ENCODE measurements around the gene PUS7L.
A peak's percentile ranks its signal among the peaks of the same experiment; 100 is the strongest.

PUS7L gene

GRCh38 chr12:43797561-43798217 lies 39.1 kb upstream of the PUS7L start:
- CTCF ChIA-PET = interaction anchor here (0.8 to 1.4 kb wide), 2 partner anchors 10 to 85 kb away, joined by 3 to 4 read pairs; no protein-coding TSS in a partner anchor
- DNase-seq = no peak
- peaks cover 4 to 64% (median 42%) of the 10 kb centered on the region in 4 experiments for H3K36me3 ChIP-seq (ENCODE audit: control insufficient read depth in 4 of 4, insufficient read depth in 4 of 4, low read length in 3 of 4)
- H3K4me1 ChIP-seq (ENCODE audit: control extremely low read depth in 1 of 4, control insufficient read depth in 4 of 4, insufficient read depth in 4 of 4, low read length in 3 of 4) = no peaks in the 10 kb centered on the region
- no peak overlapping the region for H3K4me3 ChIP-seq (ENCODE audit: control insufficient read depth in 1 of 7, extremely low read depth in 1 of 7, insufficient read depth in 4 of 7, low read depth in 2 of 7, low read length in 6 of 7)
- POLR2A ChIA-PET = no interaction called here
- no CpG with 5 or more reads among the region's 4 CpGs for WGBS (ENCODE audit: insufficient coverage)
- H3K9me3 ChIP-seq (ENCODE audit: control extremely low read depth in 1 of 5, control insufficient read depth in 4 of 5, insufficient read depth in 2 of 5, low read depth in 1 of 5, low read length in 4 of 5) = no peaks in the 10 kb centered on the region
- no peak overlapping the region for H3K27ac ChIP-seq (ENCODE audit: insufficient read depth in 1 of 2, low read depth in 1 of 2, low read length in 2 of 2, poor library complexity in 1 of 2, severe bottlenecking in 2 of 2)
- H3K27me3 ChIP-seq (replicated peaks in 2 of 5; ENCODE audit: control insufficient read depth in 4 of 5, insufficient read depth in 5 of 5, low read length in 4 of 5) = no peaks in the 10 kb centered on the region

- Histone ChIP-seq H3K27ac (ENCODE audit: insufficient read depth in 1 of 2, low read depth in 1 of 2, low read length in 2 of 2, poor library complexity in 1 of 2, severe bottlenecking in 2 of 2) (no peak overlapping the region), H3K27me3 (replicated peaks in 2 of 5; ENCODE audit: control insufficient read depth in 4 of 5, insufficient read depth in 5 of 5, low read length in 4 of 5) (no peaks in the 10 kb centered on the region), H3K9me3 (ENCODE audit: control extremely low read depth in 1 of 5, control insufficient read depth in 4 of 5, insufficient read depth in 2 of 5, low read depth in 1 of 5, low read length in 4 of 5) (no peaks in the 10 kb centered on the region), H3K4me1 (ENCODE audit: control extremely low read depth in 1 of 4, control insufficient read depth in 4 of 4, insufficient read depth in 4 of 4, low read length in 3 of 4) (no peaks in the 10 kb centered on the region), H3K36me3 (ENCODE audit: control insufficient read depth in 4 of 4, insufficient read depth in 4 of 4, low read length in 3 of 4) (peaks cover 4 to 56% (median 36%) of the 10 kb centered on the region in 4 experiments), H3K4me3 (ENCODE audit: control insufficient read depth in 1 of 7, extremely low read depth in 1 of 7, insufficient read depth in 4 of 7, low read depth in 2 of 7, low read length in 6 of 7) (no peak overlapping the region)
- DNase-seq = no peak
- POLR2A ChIA-PET = no interaction called here
- WGBS (ENCODE audit: insufficient coverage) = 100% methylated on average over 1 of the region's 2 CpGs
- CTCF ChIA-PET = interaction anchor here (1.9 kb wide), 1 partner anchor 9 kb away, joined by 5 read pairs; no protein-coding TSS in a partner anchor
Observed at GRCh38 chr12:43795716-43796280, 37.2 kb upstream of the PUS7L start.

- H3K27me3 ChIP-seq (replicated peaks in 2 of 5; ENCODE audit: control insufficient read depth in 4 of 5, insufficient read depth in 5 of 5, low read length in 4 of 5) = no peaks in the 10 kb centered on the region
- ChIA-PET POLR2A (no interaction called here), CTCF (no interaction called here)
- no peak overlapping the region for H3K27ac ChIP-seq (ENCODE audit: insufficient read depth in 1 of 2, low read depth in 1 of 2, low read length in 2 of 2, poor library complexity in 1 of 2, severe bottlenecking in 2 of 2)
- DNase-seq = no peak
- peaks cover 9 to 36% (median 17%) of the 10 kb centered on the region in 4 experiments for H3K36me3 ChIP-seq (ENCODE audit: control insufficient read depth in 4 of 4, insufficient read depth in 4 of 4, low read length in 3 of 4)
- no peak overlapping the region for H3K4me3 ChIP-seq (ENCODE audit: control insufficient read depth in 1 of 7, extremely low read depth in 1 of 7, insufficient read depth in 4 of 7, low read depth in 2 of 7, low read length in 6 of 7)
- no peaks in the 10 kb centered on the region for H3K9me3 ChIP-seq (ENCODE audit: control extremely low read depth in 1 of 5, control insufficient read depth in 4 of 5, insufficient read depth in 2 of 5, low read depth in 1 of 5, low read length in 4 of 5)
- H3K4me1 ChIP-seq (ENCODE audit: control extremely low read depth in 1 of 4, control insufficient read depth in 4 of 4, insufficient read depth in 4 of 4, low read length in 3 of 4) = no peaks in the 10 kb centered on the region
Observed at GRCh38 chr12:43789941-43790340, 31.4 kb upstream of the PUS7L start.

GRCh38 chr12:43786899-43787693 lies 28.5 kb upstream of the PUS7L start:
- H3K27me3 ChIP-seq (replicated peaks in 2 of 5; ENCODE audit: control insufficient read depth in 4 of 5, insufficient read depth in 5 of 5, low read length in 4 of 5) = no peaks in the 10 kb centered on the region
- H3K9me3 ChIP-seq (ENCODE audit: control extremely low read depth in 1 of 5, control insufficient read depth in 4 of 5, insufficient read depth in 2 of 5, low read depth in 1 of 5, low read length in 4 of 5) = no peaks in the 10 kb centered on the region
- no peak overlapping the region for H3K4me3 ChIP-seq (ENCODE audit: control insufficient read depth in 1 of 7, extremely low read depth in 1 of 7, insufficient read depth in 4 of 7, low read depth in 2 of 7, low read length in 6 of 7)
- DNase-seq = no peak
- CTCF ChIA-PET = interaction anchor here (1.0 to 1.4 kb wide), 3 partner anchors 9 to 19 kb away, joined by 3 to 4 read pairs (median 3); partner anchors contain the start of gene TWF1
- H3K36me3 ChIP-seq (ENCODE audit: control insufficient read depth in 4 of 4, insufficient read depth in 4 of 4, low read length in 3 of 4) = peaks cover 13 to 56% (median 31%) of the 10 kb centered on the region in 4 experiments
- H3K4me1 ChIP-seq (ENCODE audit: control extremely low read depth in 1 of 4, control insufficient read depth in 4 of 4, insufficient read depth in 4 of 4, low read length in 3 of 4) = no peaks in the 10 kb centered on the region
- POLR2A ChIA-PET = no interaction called here
- H3K27ac ChIP-seq (ENCODE audit: insufficient read depth in 1 of 2, low read depth in 1 of 2, low read length in 2 of 2, poor library complexity in 1 of 2, severe bottlenecking in 2 of 2) = no peak overlapping the region

GRCh38 chr12:43776498-43776897 lies 17.9 kb upstream of the PUS7L start:
- Histone ChIP-seq H3K27ac (ENCODE audit: insufficient read depth in 1 of 2, low read depth in 1 of 2, low read length in 2 of 2, poor library complexity in 1 of 2, severe bottlenecking in 2 of 2) (no peak overlapping the region), H3K27me3 (replicated peaks in 2 of 5; ENCODE audit: control insufficient read depth in 4 of 5, insufficient read depth in 5 of 5, low read length in 4 of 5) (no peaks in the 10 kb centered on the region), H3K4me3 (ENCODE audit: control insufficient read depth in 1 of 7, extremely low read depth in 1 of 7, insufficient read depth in 4 of 7, low read depth in 2 of 7, low read length in 6 of 7) (no peak overlapping the region), H3K36me3 (ENCODE audit: control insufficient read depth in 4 of 4, insufficient read depth in 4 of 4, low read length in 3 of 4) (peaks cover 25 to 70% (median 40%) of the 10 kb centered on the region in 4 experiments), H3K9me3 (ENCODE audit: control extremely low read depth in 1 of 5, control insufficient read depth in 4 of 5, insufficient read depth in 2 of 5, low read depth in 1 of 5, low read length in 4 of 5) (no peaks in the 10 kb centered on the region), H3K4me1 (ENCODE audit: control extremely low read depth in 1 of 4, control insufficient read depth in 4 of 4, insufficient read depth in 4 of 4, low read length in 3 of 4) (no peaks in the 10 kb centered on the region)
- no CpG with 5 or more reads among the region's 3 CpGs for whole genome bisulfite sequencing (ENCODE audit: insufficient coverage)
- DNase-seq = peak; percentile 27 to 66 (median 60)
- POLR2A ChIA-PET = no interaction called here
- CTCF ChIA-PET = interaction anchor here (0.6 to 4.6 kb wide), 10 partner anchors 10 to 395 kb away, joined by 3 to 43 read pairs (median 3); partner anchors contain the start of gene TWF1

GRCh38 chr12:43766291-43766690 lies 7.7 kb upstream of the PUS7L start:
- CTCF ChIA-PET = interaction anchor here (1.1 kb wide), 1 partner anchor 9 kb away, joined by 4 read pairs; no protein-coding TSS in a partner anchor
- Histone ChIP-seq H3K27me3 (replicated peaks in 2 of 5; ENCODE audit: control insufficient read depth in 4 of 5, insufficient read depth in 5 of 5, low read length in 4 of 5) (no peaks in the 10 kb centered on the region), H3K4me3 (ENCODE audit: control insufficient read depth in 1 of 7, extremely low read depth in 1 of 7, insufficient read depth in 4 of 7, low read depth in 2 of 7, low read length in 6 of 7) (no peak overlapping the region), H3K27ac (ENCODE audit: insufficient read depth in 1 of 2, low read depth in 1 of 2, low read length in 2 of 2, poor library complexity in 1 of 2, severe bottlenecking in 2 of 2) (no peak overlapping the region), H3K9me3 (ENCODE audit: control extremely low read depth in 1 of 5, control insufficient read depth in 4 of 5, insufficient read depth in 2 of 5, low read depth in 1 of 5, low read length in 4 of 5) (peaks cover 0 to 3% (median 0%) of the 10 kb centered on the region in 5 experiments), H3K36me3 (ENCODE audit: control insufficient read depth in 4 of 4, insufficient read depth in 4 of 4, low read length in 3 of 4) (peaks cover 11 to 29% (median 23%) of the 10 kb centered on the region in 4 experiments), H3K4me1 (ENCODE audit: control extremely low read depth in 1 of 4, control insufficient read depth in 4 of 4, insufficient read depth in 4 of 4, low read length in 3 of 4) (peaks cover 0 to 12% (median 5%) of the 10 kb centered on the region in 4 experiments)
- POLR2A ChIA-PET = no interaction called here
- no peak for DNase-seq

- Histone ChIP-seq H3K4me3 (ENCODE audit: control insufficient read depth in 1 of 7, extremely low read depth in 1 of 7, insufficient read depth in 4 of 7, low read depth in 2 of 7, low read length in 6 of 7) (no peak overlapping the region), H3K27ac (ENCODE audit: insufficient read depth in 1 of 2, low read depth in 1 of 2, low read length in 2 of 2, poor library complexity in 1 of 2, severe bottlenecking in 2 of 2) (no peak overlapping the region), H3K27me3 (replicated peaks in 2 of 5; ENCODE audit: control insufficient read depth in 4 of 5, insufficient read depth in 5 of 5, low read length in 4 of 5) (no peaks in the 10 kb centered on the region), H3K4me1 (ENCODE audit: control extremely low read depth in 1 of 4, control insufficient read depth in 4 of 4, insufficient read depth in 4 of 4, low read length in 3 of 4) (peaks cover 12 to 29% (median 20%) of the 10 kb centered on the region in 4 experiments), H3K9me3 (ENCODE audit: control extremely low read depth in 1 of 5, control insufficient read depth in 4 of 5, insufficient read depth in 2 of 5, low read depth in 1 of 5, low read length in 4 of 5) (no peaks in the 10 kb centered on the region), H3K36me3 (ENCODE audit: control insufficient read depth in 4 of 4, insufficient read depth in 4 of 4, low read length in 3 of 4) (peaks cover 5 to 13% (median 11%) of the 10 kb centered on the region in 4 experiments)
- POLR2A ChIA-PET = no interaction called here
- DNase-seq = no peak
- CTCF ChIA-PET = no interaction called here
Observed at GRCh38 chr12:43764528-43764927, 5.9 kb upstream of the PUS7L start.

All from common myeloid progenitor, CD34-positive (primary cell).